CD4-positive, alpha-beta T cell (primary cell): ENCODE data around the gene EEPD1. TPM values are rescaled to one million over a fixed set of nuclear protein-coding genes. Genes with fewer than 3 reads are reported as not detected.

ENCODE experiments used
- ATAC-seq: fragments of 200-7000 bp; cut with Tn5 transposase; one replicate; pipeline ENCODE4 v1.10.0; 2022; ENCODE audit warnings: mild to moderate bottlenecking; ENCODE audit not compliant: poor library complexity
- CTCF ChIA-PET: fragments of 350-600 bp; sonication (Branson Sonifier 250); formaldehyde crosslinking; loops from one replicate; lab custom pipeline; 2021; ENCODE audit warnings: antibody characterized with exemption, inconsistent platforms; lab: Charles Lee
- POLR2A ChIA-PET: fragments of 350-600 bp; sonication (Branson Sonifier 250); formaldehyde crosslinking; loops from one replicate; lab custom pipeline; 2021; ENCODE audit warnings: antibody characterized with exemption, inconsistent platforms; lab: Charles Lee
- DNase-seq, 14 experiments: peaks; one replicate each; pipeline ENCODE4 v3.0.0-alpha.2; 2013 to 2020; ENCODE audit warnings: mixed read lengths in 2 of 14
- H3K27ac ChIP-seq, 2 donors: one replicate each; pipeline versions ENCODE4 v1.5.1 to v1.7.0; 2013; ENCODE audit warnings: low read length in 2 of 2, low read depth in 1 of 2, mild to moderate bottlenecking in 1 of 2
- H3K27me3 ChIP-seq, 2 experiments: 1 replicate in 1 of 2; 2 replicates in 1 of 2; pipeline versions ENCODE4 v1.6.1 to v1.7.0; 2013; ENCODE audit warnings: low read length in 2 of 2, control low read depth in 1 of 2, mild to moderate bottlenecking in 1 of 2, moderate library complexity in 1 of 2; ENCODE audit not compliant: insufficient read depth in 2 of 2, control insufficient read depth in 1 of 2
- H3K36me3 ChIP-seq: one replicate; pipeline ENCODE4 v1.6.1; 2013; ENCODE audit warnings: low read length, control low read depth; ENCODE audit not compliant: insufficient read depth
- H3K4me1 ChIP-seq: one replicate; pipeline ENCODE4 v1.6.1; 2013; ENCODE audit warnings: low read length, control low read depth; ENCODE audit not compliant: insufficient read depth
- H3K4me3 ChIP-seq: one replicate; pipeline ENCODE4 v1.5.1; 2013; ENCODE audit warnings: mild to moderate bottlenecking, low read length, moderate library complexity
- H3K9me3 ChIP-seq, 2 experiments: 1 replicate in 1 of 2; 2 replicates in 1 of 2; pipeline versions ENCODE4 v1.6.1 to v1.7.0; 2013; ENCODE audit warnings: low read length in 2 of 2, mild to moderate bottlenecking in 2 of 2, control low read depth in 1 of 2, moderate library complexity in 1 of 2; ENCODE audit not compliant: control insufficient read depth in 1 of 2, insufficient read depth in 1 of 2
- H3K27ac Mint-ChIP-seq: one replicate; pipeline ENCODE4 v1.8.0; 2020; ENCODE audit warnings: mixed read lengths
- H3K27me3 Mint-ChIP-seq: one replicate; pipeline ENCODE4 v1.8.0; 2021; ENCODE audit warnings: mixed read lengths
- H3K36me3 Mint-ChIP-seq: one replicate; pipeline ENCODE4 v1.8.0; 2021; ENCODE audit warnings: low read depth, mixed read lengths
- H3K4me1 Mint-ChIP-seq: one replicate; pipeline ENCODE4 v1.8.0; 2021; ENCODE audit warnings: low read depth, mixed read lengths
- H3K4me3 Mint-ChIP-seq: one replicate; pipeline ENCODE4 v1.8.0; 2020; ENCODE audit warnings: mild to moderate bottlenecking, mixed read lengths
- H3K9me3 Mint-ChIP-seq: one replicate; pipeline ENCODE4 v1.8.0; 2020; ENCODE audit warnings: mixed read lengths
- intact Hi-C, 2 experiments: fragments of 100-400 bp; cut with DNase I in 1 of 2; cut with micrococcal nuclease in 1 of 2; formaldehyde crosslinking; loops; one replicate each; pipeline versions ENCODE4 v1.15.1 to v1.9.0; 2023 to 2025; cut with DNase I, micrococcal nuclease
- total RNA-seq, 174 experiments: library from RNA in 2 of 174; stranded (reverse) in 2 of 174; gene quantifications; one replicate each; pipeline ENCODE4 v1.2.3 and lab custom pipeline; 2021 to 2026
- TF ChIP-seq, protein P1 (sequence below): fragments of 200-600 bp; IDR thresholded peaks from one replicate; pipeline ENCODE4 v1.8.0; 2022; ENCODE audit warnings: antibody characterized with exemption, mild to moderate bottlenecking

Gene EEPD1
- total RNA-seq, 2 experiments from 2014 or later = 4.4 to 4.6 TPM

DNA sequence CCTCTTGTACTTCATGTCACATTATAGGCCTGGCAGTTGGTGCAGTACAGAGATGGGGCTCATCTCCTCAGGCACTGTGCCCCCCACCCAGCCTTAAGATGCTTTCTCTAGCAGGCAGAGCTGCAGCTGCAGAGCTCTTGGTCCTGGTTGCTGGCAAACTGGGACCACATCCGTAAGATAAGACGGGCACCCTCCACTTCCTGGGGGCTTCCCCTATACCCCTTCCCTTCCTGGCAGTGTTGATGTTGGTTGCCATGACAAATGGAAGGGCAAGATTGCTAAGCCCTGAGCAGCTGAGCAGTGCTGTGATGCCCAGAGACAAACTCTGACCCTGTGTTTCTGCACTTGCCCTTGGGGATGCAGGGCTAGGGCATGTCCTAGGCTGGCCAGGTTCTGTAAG is 133.2 kb downstream of the EEPD1 start:
- no peaks in the 10 kb centered on the region for H3K9me3 Mint-ChIP-seq
- Histone ChIP-seq H3K27me3 (no peaks in the 10 kb centered on the region), H3K27ac (peak overlapping the region; percentile 58 to 87), H3K36me3 (peaks cover 2% of the 10 kb centered on the region), H3K4me1 (peaks cover 81% of the 10 kb centered on the region), H3K4me3 (peak overlapping the region; percentile 0), H3K9me3 (no peaks in the 10 kb centered on the region)
- no peaks in the 10 kb centered on the region for H3K36me3 Mint-ChIP-seq
- ATAC-seq (peak; percentile 75), DNase-seq (peak; percentile 28 to 92 (median 61))
- H3K4me1 Mint-ChIP-seq = peaks cover 79% of the 10 kb centered on the region
- no peaks in the 10 kb centered on the region for H3K27me3 Mint-ChIP-seq
- intact Hi-C loops = loop anchor here (1.0 to 10.0 kb wide), 4 partner anchors 79 to 589 kb away; partner anchors contain the start of genes EEPD1 (in 1 of the 2) and HERPUD2 (in 1 of the 2)
- CTCF ChIA-PET = interaction anchor here (0.6 to 6.1 kb wide), 3 partner anchors 34 to 310 kb away, joined by 3 to 37 read pairs (median 3); no protein-coding TSS in a partner anchor
- H3K4me3 Mint-ChIP-seq = peak overlapping the region; percentile 81
- H3K27ac Mint-ChIP-seq = peak overlapping the region; percentile 97
- TF ChIP-seq, protein P1, sequence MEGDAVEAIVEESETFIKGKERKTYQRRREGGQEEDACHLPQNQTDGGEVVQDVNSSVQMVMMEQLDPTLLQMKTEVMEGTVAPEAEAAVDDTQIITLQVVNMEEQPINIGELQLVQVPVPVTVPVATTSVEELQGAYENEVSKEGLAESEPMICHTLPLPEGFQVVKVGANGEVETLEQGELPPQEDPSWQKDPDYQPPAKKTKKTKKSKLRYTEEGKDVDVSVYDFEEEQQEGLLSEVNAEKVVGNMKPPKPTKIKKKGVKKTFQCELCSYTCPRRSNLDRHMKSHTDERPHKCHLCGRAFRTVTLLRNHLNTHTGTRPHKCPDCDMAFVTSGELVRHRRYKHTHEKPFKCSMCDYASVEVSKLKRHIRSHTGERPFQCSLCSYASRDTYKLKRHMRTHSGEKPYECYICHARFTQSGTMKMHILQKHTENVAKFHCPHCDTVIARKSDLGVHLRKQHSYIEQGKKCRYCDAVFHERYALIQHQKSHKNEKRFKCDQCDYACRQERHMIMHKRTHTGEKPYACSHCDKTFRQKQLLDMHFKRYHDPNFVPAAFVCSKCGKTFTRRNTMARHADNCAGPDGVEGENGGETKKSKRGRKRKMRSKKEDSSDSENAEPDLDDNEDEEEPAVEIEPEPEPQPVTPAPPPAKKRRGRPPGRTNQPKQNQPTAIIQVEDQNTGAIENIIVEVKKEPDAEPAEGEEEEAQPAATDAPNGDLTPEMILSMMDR = no peak
- POLR2A ChIA-PET = interaction anchor here (0.6 to 2.6 kb wide), 5 partner anchors 11 to 486 kb away, joined by 3 to 11 read pairs (median 4); partner anchors contain the start of gene SEPTIN7

DNA sequence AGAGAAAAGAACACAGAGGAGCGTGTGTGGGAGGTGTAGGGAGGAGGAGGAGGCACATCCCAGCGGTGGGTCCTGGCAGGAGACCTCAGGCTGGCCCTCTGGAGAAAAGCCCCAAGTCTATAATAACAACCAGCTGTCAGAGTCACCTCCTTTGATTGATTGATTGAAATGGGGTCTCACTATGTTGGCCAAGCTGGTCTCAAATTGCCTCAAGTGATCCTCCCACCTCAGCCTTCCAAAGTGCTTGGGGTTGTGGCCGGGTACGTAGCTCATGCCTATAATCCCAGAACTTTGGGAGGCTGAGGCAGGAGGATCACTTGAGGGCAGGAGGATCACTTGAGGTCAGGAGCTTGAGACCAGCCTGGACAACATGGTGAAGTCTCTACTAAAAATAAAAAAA is 133.6 kb downstream of the EEPD1 start:
- DNase-seq (no peak), ATAC-seq (no peak)
- Histone ChIP-seq H3K27me3 (no peaks in the 10 kb centered on the region), H3K27ac (peak overlapping the region; percentile 58 to 87), H3K36me3 (peaks cover 3% of the 10 kb centered on the region), H3K4me3 (no peak overlapping the region), H3K9me3 (no peaks in the 10 kb centered on the region), H3K4me1 (peaks cover 85% of the 10 kb centered on the region)
- Mint-ChIP-seq H3K9me3 (no peaks in the 10 kb centered on the region), H3K27me3 (no peaks in the 10 kb centered on the region), H3K36me3 (no peaks in the 10 kb centered on the region), H3K4me3 (peak overlapping the region; percentile 81), H3K4me1 (peaks cover 80% of the 10 kb centered on the region), H3K27ac (peak overlapping the region; percentile 97)
- intact Hi-C loops = loop anchor here (1.0 to 10.0 kb wide), 4 partner anchors 79 to 589 kb away; partner anchors contain the start of genes EEPD1 (in 1 of the 2) and HERPUD2 (in 1 of the 2)
- POLR2A ChIA-PET = interaction anchor here (0.6 to 2.6 kb wide), 10 partner anchors 11 to 486 kb away, joined by 3 to 11 read pairs (median 4); partner anchors contain the start of gene SEPTIN7
- TF ChIP-seq, protein P1 = no peak
- CTCF ChIA-PET = interaction anchor here (0.6 to 6.1 kb wide), 3 partner anchors 34 to 311 kb away, joined by 3 to 37 read pairs (median 3); no protein-coding TSS in a partner anchor

DNA sequence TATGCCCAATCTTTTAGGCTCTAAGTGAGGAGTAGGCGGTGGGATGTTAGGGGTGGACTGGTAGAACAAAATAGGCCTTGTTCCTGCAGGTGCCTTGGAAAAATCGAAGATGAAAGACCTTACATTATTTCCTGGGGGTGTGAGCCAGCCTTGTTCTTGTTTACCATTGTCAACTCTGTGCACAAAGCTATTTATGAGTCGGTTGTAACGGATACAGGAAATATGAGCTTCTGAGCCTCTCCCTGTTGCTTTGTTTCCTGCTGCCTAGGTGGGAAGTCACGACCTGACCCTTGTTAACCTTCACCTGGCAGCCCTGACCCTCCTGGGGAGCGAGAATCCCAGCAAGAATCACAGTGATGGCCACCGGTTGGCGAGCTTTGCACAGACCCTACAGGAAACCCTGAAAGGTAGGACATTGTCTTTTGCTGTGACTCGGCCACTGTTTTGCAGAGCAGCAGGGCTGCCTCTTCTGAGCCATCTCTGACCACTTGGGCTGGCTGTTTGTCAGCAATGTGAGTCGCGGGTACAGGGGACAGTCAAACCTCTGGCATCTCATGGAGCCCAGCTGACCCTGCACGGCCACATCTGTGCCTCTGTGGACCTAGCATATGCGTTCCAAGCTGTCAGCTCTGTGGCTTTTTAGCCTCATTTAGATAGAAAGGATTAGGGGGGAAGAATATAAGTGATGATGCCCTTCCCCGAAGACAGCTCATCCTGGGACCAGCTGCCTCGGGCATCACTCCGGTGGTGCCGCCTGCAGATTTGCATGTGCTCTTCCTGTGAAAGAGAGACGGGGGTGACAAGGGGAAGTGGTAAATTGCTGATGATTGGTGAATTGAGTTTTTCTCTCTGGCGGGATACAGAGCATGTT is 134.6 kb downstream of the EEPD1 start:
- POLR2A ChIA-PET = interaction anchor here (0.5 to 2.6 kb wide), 11 partner anchors 30 to 487 kb away, joined by 3 to 11 read pairs (median 3); partner anchors contain the start of gene SEPTIN7
- Mint-ChIP-seq H3K4me1 (peaks cover 87% of the 10 kb centered on the region), H3K27ac (peak overlapping the region; percentile 97), H3K4me3 (peak overlapping the region; percentile 87), H3K9me3 (no peaks in the 10 kb centered on the region), H3K36me3 (no peaks in the 10 kb centered on the region), H3K27me3 (no peaks in the 10 kb centered on the region)
- ATAC-seq = peak; percentile 43
- peaks cover 86% of the 10 kb centered on the region for H3K4me1 ChIP-seq
- H3K4me3 ChIP-seq = peak overlapping the region; percentile 61
- H3K9me3 ChIP-seq = no peaks in the 10 kb centered on the region
- peak in 11 of 14 experiments; percentile 16 to 73 (median 35) for DNase-seq
- H3K27ac ChIP-seq = peak overlapping the region; percentile 58 to 87
- CTCF ChIA-PET = interaction anchor here (0.7 to 6.1 kb wide), 3 partner anchors 292 to 311 kb away, joined by 3 to 37 read pairs (median 3); no protein-coding TSS in a partner anchor
- TF ChIP-seq, protein P1 = no peak
- no peaks in the 10 kb centered on the region for H3K27me3 ChIP-seq
- peaks cover 3% of the 10 kb centered on the region for H3K36me3 ChIP-seq
- intact Hi-C loops = loop anchor here (2.0 to 10.0 kb wide), 4 partner anchors 80 to 590 kb away; partner anchors contain the start of genes EEPD1 (in 1 of the 2) and HERPUD2 (in 1 of the 2)
